ENCODE data around the gene BTBD16.

GRCh38 chr10:122294511-122295450 lies 23.7 kb downstream of the BTBD16 start:
- TF ChIP-seq CTCF (IDR thresholded peaks at IDR 0.05) (no peak), POLR2A (IDR thresholded peaks at IDR 0.05) (no peak)

Data from testis (tissue), 2 donors.